Epithelial cell of esophagus (primary cell): Measurements from ENCODE around the gene FAM241B.
A peak's percentile ranks its signal among the peaks of the same experiment; 100 is the strongest.

Experiments
- DNase-seq: peaks from one replicate; pipeline ENCODE4 v3.0.0; 2010; ENCODE audit warnings: low read depth
- H3K4me3 ChIP-seq: 2 replicates; pipeline ENCODE4 v1.5.1; 2011; ENCODE audit warnings: mild to moderate bottlenecking, low read length, control low read depth
- CTCF ChIP-seq: IDR thresholded peaks from 2 replicates; pipeline ENCODE4 v1.5.1; 2011; ENCODE audit warnings: low read depth, mild to moderate bottlenecking, low read length, control low read depth, inconsistent platforms; ENCODE audit not compliant: insufficient read depth; ENCODE audit errors: missing control alignments

The FAM241B gene

GRCh38 chr10:69655124-69655867 lies 25.2 kb downstream of the FAM241B start:
- DNase-seq, result no peak
- no peak for TF ChIP-seq CTCF
- H3K4me3 ChIP-seq, result no peak overlapping the region

DNA sequence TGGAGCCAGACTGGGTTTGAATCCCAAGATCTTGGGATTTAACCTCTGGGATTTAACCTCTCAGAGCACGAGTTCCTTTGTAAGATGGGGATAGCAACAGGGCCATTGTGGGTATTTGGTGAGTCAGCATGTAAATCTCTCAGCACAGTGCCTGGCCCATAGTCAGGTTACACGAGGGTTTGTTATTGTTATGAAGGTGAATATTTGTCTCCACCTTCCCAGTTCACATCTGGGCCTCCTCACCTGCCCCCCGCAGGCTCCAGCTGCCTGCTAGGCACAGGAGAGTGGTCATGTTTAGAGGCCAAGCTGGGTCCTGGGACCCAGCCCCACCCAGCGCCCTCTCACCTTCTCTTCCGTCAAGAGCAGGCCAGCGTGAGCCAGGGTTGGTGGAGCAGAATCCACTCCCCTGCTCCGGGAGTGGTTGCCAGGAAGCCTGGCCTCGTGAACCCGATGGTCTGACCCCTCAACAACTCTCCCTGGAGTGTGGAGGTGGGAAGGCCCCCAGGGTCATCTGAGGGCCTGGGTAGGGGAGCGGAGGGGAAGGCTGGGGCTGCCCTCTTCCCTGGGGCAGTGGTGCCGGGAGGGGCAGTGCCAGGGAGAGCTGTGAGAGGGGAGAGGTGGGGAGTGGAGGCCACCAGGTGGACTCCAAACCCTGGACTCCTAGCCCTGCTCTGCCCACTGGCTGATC lies 26.0 kb downstream of the FAM241B start:
- peak; percentile 11 for DNase-seq
- H3K4me3 ChIP-seq, result no peak overlapping the region
- TF ChIP-seq CTCF, result no peak

- DNase-seq, result peak; percentile 31
- TF ChIP-seq CTCF, result no peak
- no peak overlapping the region for H3K4me3 ChIP-seq
These were observed 26.8 kb downstream of the FAM241B start for GRCh38 chr10:69656742-69657269.

DNA sequence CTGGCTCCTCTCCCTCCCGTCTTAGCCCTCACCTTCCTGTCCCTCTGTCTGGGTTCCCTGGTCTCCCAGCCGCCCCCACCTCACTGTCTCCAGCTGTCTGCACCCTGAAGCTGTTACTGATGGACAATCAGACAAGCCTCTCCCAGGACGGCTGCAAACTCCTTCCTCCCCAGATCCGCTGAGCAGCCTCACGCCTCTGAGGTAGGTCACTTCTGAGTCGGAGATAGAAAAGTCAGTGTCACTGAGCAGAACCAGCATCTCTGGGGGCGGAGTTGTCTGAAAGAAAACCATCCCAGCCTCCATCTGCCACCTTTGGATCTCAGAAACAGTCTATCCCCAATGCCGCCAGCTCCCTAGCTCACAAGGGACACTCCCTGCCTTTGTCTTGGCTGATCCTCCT lies 27.4 kb downstream of the FAM241B start:
- DNase-seq, result peak; percentile 23
- no peak overlapping the region for H3K4me3 ChIP-seq
- TF ChIP-seq CTCF, result no peak

- DNase-seq, result no peak
- TF ChIP-seq CTCF, result no peak
- no peak overlapping the region for H3K4me3 ChIP-seq
These were observed 27.8 kb downstream of the FAM241B start for GRCh38 chr10:69657866-69658265.

DNA sequence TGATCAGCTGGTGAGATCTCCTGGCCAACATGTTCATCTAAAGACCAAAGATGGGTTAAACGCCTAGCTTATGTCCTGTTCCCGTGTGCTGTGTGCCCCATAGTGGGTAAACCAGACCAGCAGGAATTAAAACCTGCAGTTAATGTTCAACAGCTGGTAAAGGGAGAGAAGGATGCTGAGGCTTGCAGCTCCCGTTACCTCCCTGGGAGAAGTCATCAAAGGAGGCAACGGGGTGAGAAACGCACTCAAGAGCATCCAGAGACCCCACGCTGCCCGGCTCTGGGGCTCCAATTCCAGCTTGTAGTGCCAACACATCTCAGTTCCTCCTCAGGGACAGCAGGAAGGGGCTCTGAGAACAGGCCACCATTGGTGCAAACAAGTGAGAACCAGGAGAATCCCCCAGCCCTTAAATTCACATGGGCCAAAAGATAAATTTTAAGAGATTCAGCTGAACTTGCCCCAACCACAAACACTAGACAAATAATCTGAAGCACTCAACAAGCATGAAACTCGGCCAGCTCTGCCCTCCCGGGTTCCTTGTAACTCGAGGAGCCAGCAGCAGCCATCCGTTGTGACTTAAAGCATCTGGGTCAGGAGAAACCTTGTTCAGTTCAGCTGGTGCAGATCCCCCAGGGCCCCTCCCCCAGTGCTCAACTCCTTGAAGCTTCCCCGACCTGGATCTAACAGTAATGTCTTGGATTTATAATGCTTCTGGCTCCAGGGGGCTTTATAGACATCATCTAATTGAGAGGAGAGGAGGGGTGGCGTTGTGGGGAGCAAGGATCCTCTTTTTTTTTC lies 29.4 kb downstream of the FAM241B start:
- DNase-seq, result no peak
- H3K4me3 ChIP-seq, result no peak overlapping the region
- TF ChIP-seq CTCF, result no peak
